HCT116 (cell line): ENCODE data around the gene GPC5. TPM values are rescaled to one million over a fixed set of nuclear protein-coding genes. Genes with fewer than 3 reads are reported as not detected.

Experiments
- ATAC-seq: fragments of 200-7000 bp; cut with Tn5 transposase; 2 replicates; pipeline ENCODE4 v1.9.1; 2020; ENCODE audit warnings: mild to moderate bottlenecking, moderate library complexity
- BruUV-seq: library from RNA; stranded (reverse); fragments of 400-500 nt; replicated peaks from 2 replicates; lab custom pipeline; 2021; lab: Mats Ljungman, UMichigan
- CTCF ChIA-PET: fragments of 300-600 bp; sonication (Branson Sonifier 250); formaldehyde crosslinking; loops from one replicate; lab custom pipeline; 2021; ENCODE audit warnings: antibody characterized with exemption; lab: Charles Lee
- POLR2A ChIA-PET: fragments of 300-600, 350-600 bp; sonication (Branson Sonifier 250); formaldehyde crosslinking; loops from one replicate; lab custom pipeline; 2021; ENCODE audit warnings: antibody characterized with exemption; lab: Charles Lee
- RAD21 ChIA-PET, 2 experiments: fragments of 300-600 bp; sonication (Branson Sonifier 250); formaldehyde crosslinking; loops; one replicate each; lab custom pipeline; 2023; ENCODE audit warnings: low total read pairs in 2 of 2; ENCODE audit not compliant: uncharacterized antibody in 2 of 2, unreplicated experiment in 2 of 2, low non-redundant PET in 1 of 2; lab: Charles Lee
- DNase-seq: peaks from one replicate; pipeline ENCODE4 v3.0.0-alpha.2; 2010; ENCODE audit warnings: low read depth, low spot score
- H2AFZ ChIP-seq: fragments of 200-600 bp; shearing (Covaris generic), sonication (generic); 2 replicates; pipeline ENCODE4 v1.6.1; 2017; ENCODE audit warnings: low read depth, mixed run types, mixed read lengths, antibody characterized with exemption, low read length; ENCODE audit not compliant: poor library complexity, severe bottlenecking
- H3K27ac ChIP-seq: 2 replicates; pipeline ENCODE4 v1.5.1; 2012; ENCODE audit warnings: low read depth, low read length
- H3K27me3 ChIP-seq: fragments of 200-600 bp; sonication (generic); 2 replicates; pipeline ENCODE4 v1.6.1; 2016; ENCODE audit warnings: mixed run types, low read length, mixed read lengths; ENCODE audit not compliant: insufficient read depth
- H3K36me3 ChIP-seq, 2 experiments: fragments of 200-500 bp in 1 of 2; fragments of 200-600 bp in 1 of 2; sonication (Bioruptor generic) in 1 of 2; sonication (generic) in 1 of 2; 2 replicates each; pipeline versions ENCODE4 v1.5.1 to v1.6.1; 2014 to 2016; ENCODE audit warnings: low read length in 2 of 2, inconsistent platforms in 1 of 2, mixed read lengths in 1 of 2, mixed run types in 1 of 2; ENCODE audit not compliant: insufficient read depth in 2 of 2, control insufficient read depth in 1 of 2
- H3K4me1 ChIP-seq, 2 experiments: fragments of 200-600 bp in 1 of 2; sonication (generic) in 1 of 2; 2 replicates each; pipeline versions ENCODE4 v1.5.1 to v1.6.1; 2012 to 2017; ENCODE audit warnings: low read length in 2 of 2, inconsistent platforms in 1 of 2, mild to moderate bottlenecking in 1 of 2, mixed read lengths in 1 of 2, mixed run types in 1 of 2, moderate library complexity in 1 of 2; ENCODE audit not compliant: insufficient read depth in 2 of 2, control insufficient read depth in 1 of 2
- H3K4me2 ChIP-seq: fragments of 200-600 bp; sonication (generic); 2 replicates; pipeline ENCODE4 v1.6.1; 2017; ENCODE audit warnings: mixed run types, low read length, mixed read lengths
- H3K4me3 ChIP-seq, 2 experiments: fragments of 200-600 bp in 1 of 2; sonication (generic) in 1 of 2; replicated peaks in 1 of 2; 2 replicates each; pipeline ENCODE4 v1.5.1; 2011 to 2016; ENCODE audit warnings: low read length in 2 of 2, control low read depth in 1 of 2, low read depth in 1 of 2, mild to moderate bottlenecking in 1 of 2, mixed read lengths in 1 of 2, mixed run types in 1 of 2
- H3K79me2 ChIP-seq: fragments of 200-600 bp; sonication (generic); 2 replicates; pipeline ENCODE4 v1.6.1; 2017; ENCODE audit warnings: mild to moderate bottlenecking, mixed run types, low read length, moderate library complexity, mixed read lengths; ENCODE audit not compliant: insufficient read depth
- H3K9ac ChIP-seq: fragments of 200-600 bp; sonication (generic); 2 replicates; pipeline ENCODE4 v1.6.1; 2016; ENCODE audit warnings: low read length, mixed read lengths
- H3K9me2 ChIP-seq: fragments of 200-600 bp; sonication (generic), shearing (Covaris generic); 2 replicates; pipeline ENCODE4 v1.6.1; 2017; ENCODE audit warnings: mixed run types, mild to moderate bottlenecking, moderate library complexity; ENCODE audit not compliant: insufficient read depth
- H3K9me3 ChIP-seq, 2 experiments: fragments of 200-500 bp in 1 of 2; fragments of 200-600 bp in 1 of 2; sonication (Bioruptor generic) in 1 of 2; sonication (generic) in 1 of 2; 2 replicates each; pipeline ENCODE4 v1.6.1; 2014 to 2017; ENCODE audit warnings: low read length in 2 of 2, mixed read lengths in 2 of 2, inconsistent platforms in 1 of 2, low read depth in 1 of 2, mild to moderate bottlenecking in 1 of 2, mixed run types in 1 of 2, moderate library complexity in 1 of 2; ENCODE audit not compliant: control insufficient read depth in 1 of 2, insufficient read depth in 1 of 2
- H4K20me1 ChIP-seq: fragments of 200-600 bp; sonication (generic), shearing (Covaris generic); 2 replicates; pipeline ENCODE4 v1.6.1; 2017; ENCODE audit warnings: mixed run types, mild to moderate bottlenecking, moderate library complexity; ENCODE audit not compliant: insufficient read depth
- ATF3 ChIP-seq: IDR thresholded peaks from 2 replicates; pipeline ENCODE4 v1.6.1; 2012
- CTCF ChIP-seq, 3 experiments: fragments of 200-600 bp in 1 of 3; sonication (generic) in 1 of 3; IDR thresholded peaks in 2 of 3; conservative IDR thresholded peaks in 1 of 3; 2 replicates each; pipeline ENCODE4 v1.5.1; 2012 to 2017; ENCODE audit warnings: low read depth in 2 of 3, low read length in 2 of 3, antibody characterized with exemption in 1 of 3, borderline replicate concordance in 1 of 3, control low read depth in 1 of 3, mild to moderate bottlenecking in 1 of 3, mixed read lengths in 1 of 3, mixed run types in 1 of 3, moderate library complexity in 1 of 3; ENCODE audit not compliant: insufficient read depth in 1 of 3
- EGR1 ChIP-seq: IDR thresholded peaks from 2 replicates; pipeline ENCODE4 v1.6.1; 2012; ENCODE audit warnings: low read depth
- EZH2 ChIP-seq: fragments of 200-600 bp; sonication (generic); IDR thresholded peaks from 2 replicates; pipeline ENCODE4 v1.6.1; 2017; ENCODE audit warnings: antibody characterized with exemption, mixed run types
- FOSL1 ChIP-seq: IDR thresholded peaks from 2 replicates; pipeline ENCODE4 v1.6.1; 2012; ENCODE audit warnings: low read depth
- JUND ChIP-seq: IDR thresholded peaks from 2 replicates; pipeline ENCODE4 v1.6.1; 2012
- MAX ChIP-seq: IDR thresholded peaks from 2 replicates; pipeline ENCODE4 v1.6.1; 2012
- POLR2A ChIP-seq: IDR thresholded peaks from 2 replicates; pipeline ENCODE4 v1.7.0; 2011; ENCODE audit warnings: borderline replicate concordance; ENCODE audit not compliant: insufficient read depth, insufficient read length; ENCODE audit errors: extremely low read depth
- POLR2AphosphoS5 ChIP-seq: IDR thresholded peaks from 2 replicates; pipeline ENCODE4 v1.6.1; 2011; ENCODE audit warnings: mild to moderate bottlenecking, low read depth, low read length, moderate library complexity
- REST ChIP-seq: IDR thresholded peaks from 2 replicates; pipeline ENCODE4 v1.6.1; 2012; ENCODE audit warnings: low read depth
- SIN3A ChIP-seq: IDR thresholded peaks from 2 replicates; pipeline ENCODE4 v1.6.1; 2012; ENCODE audit warnings: low read depth
- SP1 ChIP-seq: IDR thresholded peaks from 2 replicates; pipeline ENCODE4 v1.6.1; 2012; ENCODE audit warnings: low read depth
- TCF7L2 ChIP-seq: IDR thresholded peaks from 2 replicates; pipeline ENCODE4 v1.7.0; 2011; ENCODE audit warnings: borderline replicate concordance, inconsistent platforms; ENCODE audit not compliant: insufficient read depth, insufficient read length; ENCODE audit errors: extremely low read depth
- YY1 ChIP-seq: IDR thresholded peaks from 2 replicates; pipeline ENCODE4 v1.6.1; 2011; ENCODE audit warnings: low read length, low read depth, moderate library complexity, mild to moderate bottlenecking; ENCODE audit not compliant: insufficient replicate concordance; ENCODE audit errors: extremely low read depth
- ZBTB33 ChIP-seq: IDR thresholded peaks from 2 replicates; pipeline ENCODE4 v1.6.1; 2011; ENCODE audit warnings: mild to moderate bottlenecking, low read length, moderate library complexity; ENCODE audit not compliant: insufficient replicate concordance; ENCODE audit errors: extremely low read depth
- ZFX ChIP-seq: fragments of 450-650 bp; IDR thresholded peaks from 2 replicates; pipeline ENCODE4 v1.6.1; 2017
- ZNF274 ChIP-seq: fragments of 200-500 bp; sonication (Bioruptor generic); IDR thresholded peaks from 2 replicates; pipeline ENCODE4 v1.6.1; 2014; ENCODE audit warnings: mild to moderate bottlenecking, low read depth, low read length, inconsistent platforms
- intact Hi-C: fragments of 100-400 bp; cut with micrococcal nuclease; formaldehyde crosslinking; loops from 2 replicates; pipeline ENCODE4 v1.10.0; 2022
- total RNA-seq: library from RNA; stranded (reverse); gene quantifications from one replicate; pipeline ENCODE4 v1.2.1, GENCODE V29; 2021; ENCODE audit not compliant: unreplicated experiment

Gene GPC5
- total RNA-seq, 1 experiment from 2014 or later, result not detected

GRCh38 chr13:92054389-92054788 is 656.0 kb downstream of the GPC5 start:
- TF ChIP-seq ZBTB33, result no peak
- no peak for TF ChIP-seq FOSL1
- no peak for TF ChIP-seq MAX
- TF ChIP-seq ATF3, result no peak
- no peak for TF ChIP-seq POLR2AphosphoS5
- TF ChIP-seq POLR2A, result no peak
- TF ChIP-seq EZH2, result no peak
- TF ChIP-seq JUND, result no peak
- no peak for TF ChIP-seq ZNF274
- no peak for TF ChIP-seq SIN3A
- TF ChIP-seq ZFX, result no peak
- TF ChIP-seq EGR1, result no peak
- no peak for TF ChIP-seq TCF7L2
- no peak for TF ChIP-seq REST
- no peak for TF ChIP-seq CTCF (IDR thresholded peaks at IDR 0.05 in 2 of 3, conservative IDR thresholded peaks at IDR 0.05 in 1 of 3; ENCODE audit: borderline replicate concordance in 1 of 3, insufficient read depth in 1 of 3, low read depth in 2 of 3, low read length in 2 of 3)
- no peak for TF ChIP-seq SP1
- no peak for TF ChIP-seq YY1
- TF ChIP-seq, all 23 proteins: peak for 0

More at GRCh38 chr13:92054389-92054788, 656.0 kb downstream of the GPC5 start:
- no peak overlapping the region for H2AFZ ChIP-seq
- H4K20me1 ChIP-seq, result no peaks in the 10 kb centered on the region
- H3K36me3 ChIP-seq, result no peaks in the 10 kb centered on the region
- ChIA-PET POLR2A (no interaction called here), CTCF (no interaction called here), RAD21 (no interaction called here)
- H3K4me1 ChIP-seq, result no peaks in the 10 kb centered on the region
- no peak overlapping the region for H3K9ac ChIP-seq
- ATAC-seq, result no peak
- H3K79me2 ChIP-seq, result no peaks in the 10 kb centered on the region
- DNase-seq, result no peak
- no peaks in the 10 kb centered on the region for H3K9me2 ChIP-seq
- peaks cover 10 to 17% of the 10 kb centered on the region in 2 experiments; a peak in 2 of 4 replicates for H3K9me3 ChIP-seq
- H3K27ac ChIP-seq, result no peak overlapping the region
- BruUV-seq, result no TSS peak
- no peak overlapping the region for H3K4me3 ChIP-seq
- H3K4me2 ChIP-seq, result no peak overlapping the region
- no peaks in the 10 kb centered on the region for H3K27me3 ChIP-seq
- intact Hi-C loops, result no loop called here
